Amygdala (tissue), 56 donors: ENCODE data around the gene PRMT1.

Experiments
- DNase-seq, 56 donors: peaks; one replicate each; lab custom pipeline; 2025; lab: John Stamatoyannopoulos, UW

Gene PRMT1

GRCh38 chr19:49651029-49651819, 25.8 kb upstream of the PRMT1 start:
- DNase-seq = no peak

GRCh38 chr19:49651820-49652550, 25.1 kb upstream of the PRMT1 start:
- DNase-seq = no peak

- DNase-seq = no peak
Observed at GRCh38 chr19:49652551-49653465, 24.3 kb upstream of the PRMT1 start.

- no peak for DNase-seq
Observed at GRCh38 chr19:49653466-49653806, 23.6 kb upstream of the PRMT1 start.

GRCh38 chr19:49654581-49654980, 22.5 kb upstream of the PRMT1 start:
- DNase-seq = no peak

- DNase-seq = no peak
Observed at GRCh38 chr19:49655570-49656455, 21.3 kb upstream of the PRMT1 start.

- no peak for DNase-seq
Observed at GRCh38 chr19:49656456-49657109, 20.5 kb upstream of the PRMT1 start.

GRCh38 chr19:49657493-49658138, 19.5 kb upstream of the PRMT1 start:
- no peak for DNase-seq

- no peak for DNase-seq
Observed at GRCh38 chr19:49658139-49658517, 18.9 kb upstream of the PRMT1 start.

GRCh38 chr19:49658566-49659442, 18.3 kb upstream of the PRMT1 start:
- DNase-seq = no peak

GRCh38 chr19:49660338-49660961, 16.6 kb upstream of the PRMT1 start:
- DNase-seq = no peak

- DNase-seq = no peak
Observed at GRCh38 chr19:49662011-49662410, 15.1 kb upstream of the PRMT1 start.

- DNase-seq = no peak
Observed at GRCh38 chr19:49663224-49663623, 13.8 kb upstream of the PRMT1 start.

GRCh38 chr19:49664171-49665035, 12.7 kb upstream of the PRMT1 start:
- peak; percentile 24 to 91 (median 74) for DNase-seq

- no peak for DNase-seq
Observed at GRCh38 chr19:49665036-49665350, 12.1 kb upstream of the PRMT1 start.

- DNase-seq = peak; percentile 48 to 97 (median 90)
Observed at GRCh38 chr19:49665351-49666119, 11.5 kb upstream of the PRMT1 start, which contains the start of the genes BCL2L12 and IRF3. Gene BCL2L12, plus strand, starts transcription at chr19:49665933. Its CDS starts 760 bp downstream, at chr19:49666693. Gene IRF3, minus strand, starts transcription at chr19:49665857. Its CDS starts 1,019 bp downstream, at chr19:49664838.
